GM23338 (cell line): ENCODE results near the gene CLCN4. TPM values are rescaled to one million over a fixed set of nuclear protein-coding genes. Genes with fewer than 3 reads are reported as not detected.

Source experiments
- ATAC-seq: fragments of 200-7000 bp; cut with Tn5 transposase; 3 replicates; pipeline ENCODE4 v1.9.1; 2020
- DNase-seq: peaks from one replicate; pipeline ENCODE4 v3.0.0-alpha.2; 2015; ENCODE audit warnings: low spot score
- H2AFZ ChIP-seq: fragments of 200-600 bp; sonication (generic); 2 replicates; pipeline ENCODE4 v1.8.0; 2016; ENCODE audit warnings: antibody characterized with exemption, mild to moderate bottlenecking, moderate library complexity
- H3F3A ChIP-seq: fragments of 200-600 bp; sonication (generic); replicated peaks from 2 replicates; pipeline ENCODE4 v1.8.0; 2017; ENCODE audit warnings: antibody characterized with exemption, mixed run types, low read depth
- H3K27ac ChIP-seq: fragments of 200-600 bp; sonication (generic); 2 replicates; pipeline ENCODE4 v1.6.1; 2016; ENCODE audit warnings: low read depth
- H3K27me3 ChIP-seq: fragments of 200-600 bp; sonication (generic); 2 replicates; pipeline ENCODE4 v1.8.0; 2016; ENCODE audit warnings: mild to moderate bottlenecking, mixed run types, moderate library complexity; ENCODE audit not compliant: insufficient read depth
- H3K36me3 ChIP-seq: fragments of 200-600 bp; sonication (generic); 2 replicates; pipeline ENCODE4 v1.8.0; 2016; ENCODE audit warnings: mild to moderate bottlenecking; ENCODE audit not compliant: insufficient read depth
- H3K4me1 ChIP-seq: fragments of 200-600 bp; sonication (generic); 2 replicates; pipeline ENCODE4 v1.8.0; 2016; ENCODE audit warnings: mild to moderate bottlenecking, moderate library complexity; ENCODE audit not compliant: insufficient read depth
- H3K4me2 ChIP-seq: fragments of 200-600 bp; sonication (generic); 2 replicates; pipeline ENCODE4 v1.7.1; 2017; ENCODE audit warnings: mixed run types
- H3K4me3 ChIP-seq: fragments of 200-600 bp; sonication (generic); 2 replicates; pipeline ENCODE4 v1.6.1; 2016; ENCODE audit warnings: mixed run types
- H3K79me2 ChIP-seq: fragments of 200-600 bp; sonication (generic); replicated peaks from 2 replicates; pipeline ENCODE4 v1.8.0; 2017; ENCODE audit warnings: mild to moderate bottlenecking; ENCODE audit not compliant: insufficient read depth
- H3K9me2 ChIP-seq: fragments of 200-600 bp; sonication (generic); 2 replicates; pipeline ENCODE4 v1.8.0; 2017; ENCODE audit not compliant: insufficient read depth
- H4K20me1 ChIP-seq: fragments of 200-600 bp; sonication (generic); replicated peaks from 2 replicates; pipeline ENCODE4 v1.8.0; 2017; ENCODE audit warnings: mild to moderate bottlenecking; ENCODE audit not compliant: insufficient read depth
- H3K27ac Mint-ChIP-seq: 2 replicates; pipeline ENCODE4 v1.8.0; 2020; ENCODE audit warnings: inconsistent platforms, mild to moderate bottlenecking, moderate library complexity, mixed read lengths
- H3K27me3 Mint-ChIP-seq: 3 replicates; pipeline ENCODE4 v1.8.0; 2022; ENCODE audit warnings: low read depth, mild to moderate bottlenecking, moderate library complexity, mixed read lengths, inconsistent platforms; ENCODE audit not compliant: insufficient read depth, poor library complexity
- H3K36me3 Mint-ChIP-seq: 3 replicates; pipeline ENCODE4 v1.8.0; 2021; ENCODE audit warnings: low read depth, mild to moderate bottlenecking, inconsistent platforms, moderate library complexity, mixed read lengths
- H3K4me1 Mint-ChIP-seq: 3 replicates; pipeline ENCODE4 v1.8.0; 2020; ENCODE audit warnings: mild to moderate bottlenecking, inconsistent platforms, mixed read lengths
- H3K4me3 Mint-ChIP-seq: 3 replicates; pipeline ENCODE4 v1.8.0; 2021; ENCODE audit warnings: moderate library complexity, mild to moderate bottlenecking, inconsistent platforms, mixed read lengths
- H3K9me3 Mint-ChIP-seq: 3 replicates; pipeline ENCODE4 v1.8.0; 2020; ENCODE audit warnings: moderate library complexity, mild to moderate bottlenecking, inconsistent platforms, mixed read lengths
- CREB1 ChIP-seq: fragments of 250-450 bp; sonication (Bioruptor Pico); IDR thresholded peaks from 2 replicates; pipeline ENCODE4 v1.5.0; 2020; ENCODE audit warnings: low read depth, mild to moderate bottlenecking, moderate library complexity
- CTCF ChIP-seq, 2 experiments: fragments of 200-600 bp in 1 of 2; sonication (generic) in 1 of 2; conservative IDR thresholded peaks; 2 replicates each; pipeline versions ENCODE4 v1.5.1 to v1.6.1; 2016 to 2017; ENCODE audit warnings: antibody characterized with exemption in 2 of 2, low read depth in 2 of 2, mild to moderate bottlenecking in 2 of 2, moderate library complexity in 1 of 2
- JUNB ChIP-seq: IDR thresholded peaks from one replicate; pipeline ENCODE4 v1.6.1; 2016; ENCODE audit warnings: antibody characterized with exemption; ENCODE audit not compliant: unreplicated experiment
- POLR2AphosphoS5 ChIP-seq: IDR thresholded peaks from 2 replicates; pipeline ENCODE4 v1.6.1; 2016; ENCODE audit warnings: antibody characterized with exemption, low read depth
- ZNF114 ChIP-seq: fragments of 250-450 bp; sonication (Bioruptor Pico); IDR thresholded peaks from 2 replicates; pipeline ENCODE4 v1.5.0; 2020; ENCODE audit warnings: mild to moderate bottlenecking, moderate library complexity
- ZNF331 ChIP-seq: fragments of 250-450 bp; sonication (Bioruptor Pico); IDR thresholded peaks from 2 replicates; pipeline ENCODE4 v1.5.0; 2020; ENCODE audit warnings: low read depth, mild to moderate bottlenecking, moderate library complexity
- ZNF462 ChIP-seq: fragments of 250-450 bp; sonication (Bioruptor Pico); IDR thresholded peaks from 2 replicates; pipeline ENCODE4 v1.5.0; 2020; ENCODE audit warnings: mild to moderate bottlenecking, moderate library complexity
- polyA plus RNA-seq: library from polyadenylated mRNA; unstranded; fragments of >200 nt; fragmentation: Nextera tagmentation; extraction: Ambion mirVana; gene quantifications from 2 replicates; pipeline ENCODE4 v1.2.1, GENCODE V29; 2016
- total RNA-seq: library from RNA; depleted of rRNA; stranded (reverse); fragments of >200 nt; shearing (Covaris generic); gene quantifications from 2 replicates; pipeline ENCODE4 v1.2.3, GENCODE V29; 2014

CLCN4 gene
- total and polyA plus RNA-seq, 2 experiments from 2014 or later, result 1.2 to 4.9 TPM

GRCh38 chrX:10189317-10190268 is 32.8 kb downstream of the CLCN4 start:
- Histone ChIP-seq H3K36me3 (no peaks in the 10 kb centered on the region), H2AFZ (no peak overlapping the region), H4K20me1 (no peaks in the 10 kb centered on the region), H3K4me1 (no peaks in the 10 kb centered on the region), H3K4me3 (no peak overlapping the region), H3K4me2 (no peak overlapping the region), H3K27ac (no peak overlapping the region), H3K9me2 (no peaks in the 10 kb centered on the region), H3K79me2 (no peaks in the 10 kb centered on the region), H3K27me3 (no peaks in the 10 kb centered on the region), H3F3A (no peaks in the 10 kb centered on the region)
- DNase-seq (peak; percentile 73), ATAC-seq (peak; percentile 94)
- Mint-ChIP-seq H3K9me3 (no peaks in the 10 kb centered on the region; the same call in 2 of the 3 replicates), H3K36me3 (peaks cover 9% of the 10 kb centered on the region), H3K4me1 (peaks cover 21% of the 10 kb centered on the region), H3K4me3 (no peak overlapping the region), H3K27ac (peak overlapping the region; percentile 0; the same call in 1 of the 2 replicates), H3K27me3 (no peaks in the 10 kb centered on the region)
- TF ChIP-seq ZNF114 (CRISPR knock-in tag), result no peak
- peak; percentile 62 to 87 for TF ChIP-seq CTCF (conservative IDR thresholded peaks at IDR 0.05; ENCODE audit: low read depth in 2 of 2)

- Mint-ChIP-seq H3K4me3 (no peak overlapping the region), H3K27ac (no peak overlapping the region), H3K9me3 (no peaks in the 10 kb centered on the region; the same call in 2 of the 3 replicates), H3K36me3 (peaks cover 9% of the 10 kb centered on the region), H3K4me1 (peaks cover 21% of the 10 kb centered on the region), H3K27me3 (no peaks in the 10 kb centered on the region)
- Histone ChIP-seq H3K27me3 (no peaks in the 10 kb centered on the region), H3K4me3 (no peak overlapping the region), H3K27ac (no peak overlapping the region), H3K9me2 (no peaks in the 10 kb centered on the region), H2AFZ (no peak overlapping the region), H3K79me2 (no peaks in the 10 kb centered on the region), H3F3A (no peaks in the 10 kb centered on the region), H3K4me1 (no peaks in the 10 kb centered on the region), H3K36me3 (no peaks in the 10 kb centered on the region), H4K20me1 (no peaks in the 10 kb centered on the region), H3K4me2 (no peak overlapping the region)
- TF ChIP-seq ZNF331 (CRISPR knock-in tag) (no peak), CREB1 (CRISPR knock-in tag) (no peak), CTCF (conservative IDR thresholded peaks at IDR 0.05; ENCODE audit: low read depth in 2 of 2) (peak; percentile 48 to 70), JUNB (no peak), ZNF462 (CRISPR knock-in tag) (no peak), POLR2AphosphoS5 (no peak)
- DNase-seq, result peak; percentile 50
- peak; percentile 44; the same call in 2 of the 3 replicates for ATAC-seq
These were observed 33.6 kb downstream of the CLCN4 start for GRCh38 chrX:10190367-10190766.
